MM.1S (cell line): ENCODE measurements around the gene SLC45A3.

Source experiments
- DNase-seq: peaks from one replicate; pipeline ENCODE4 v3.0.0-alpha.2; 2015
- H2AFZ ChIP-seq: fragments of 300-600 bp; sonication (generic); 2 replicates; pipeline ENCODE4 v1.6.0; 2016; ENCODE audit warnings: antibody characterized with exemption, low read length
- H3F3A ChIP-seq: fragments of 300-600 bp; sonication (generic); 2 replicates; pipeline ENCODE4 v1.6.1; 2016; ENCODE audit warnings: mild to moderate bottlenecking, antibody characterized with exemption, low read length, moderate library complexity, mixed read lengths; ENCODE audit not compliant: insufficient read depth
- H3K27ac ChIP-seq: fragments of 300-600 bp; sonication (generic); 2 replicates; pipeline ENCODE4 v1.5.1; 2016; ENCODE audit warnings: mild to moderate bottlenecking, low read length
- H3K27me3 ChIP-seq: fragments of 300-600 bp; sonication (generic); replicated peaks from 2 replicates; pipeline ENCODE4 v1.6.0; 2016; ENCODE audit warnings: low read length; ENCODE audit not compliant: insufficient read depth
- H3K36me3 ChIP-seq: fragments of 300-600 bp; sonication (generic); replicated peaks from 2 replicates; pipeline ENCODE4 v1.6.1; 2016; ENCODE audit warnings: mild to moderate bottlenecking, low read length, mixed read lengths; ENCODE audit not compliant: insufficient read depth
- H3K4me1 ChIP-seq: fragments of 300-600 bp; sonication (generic); 2 replicates; pipeline ENCODE4 v1.6.1; 2016; ENCODE audit warnings: low read length, mixed read lengths
- H3K4me2 ChIP-seq: fragments of 300-600 bp; sonication (generic); 2 replicates; pipeline ENCODE4 v1.6.0; 2016; ENCODE audit warnings: low read depth, low read length
- H3K4me3 ChIP-seq: fragments of 300-600 bp; sonication (generic); 2 replicates; pipeline ENCODE4 v1.5.1; 2016; ENCODE audit warnings: low read length, mixed read lengths
- H3K79me2 ChIP-seq: fragments of 300-600 bp; sonication (generic); 2 replicates; pipeline ENCODE4 v1.6.1; 2016; ENCODE audit warnings: mixed run types, low read length, mixed read lengths
- H3K9ac ChIP-seq: fragments of 300-600 bp; sonication (generic); 2 replicates; pipeline ENCODE4 v1.6.1; 2016; ENCODE audit warnings: low read length, mixed read lengths
- H3K9me2 ChIP-seq: fragments of 300-600 bp; sonication (generic); replicated peaks from 2 replicates; pipeline ENCODE4 v1.6.1; 2016; ENCODE audit warnings: mild to moderate bottlenecking, low read length, mixed read lengths; ENCODE audit not compliant: insufficient read depth
- H3K9me3 ChIP-seq: fragments of 300-600 bp; sonication (generic); replicated peaks from 2 replicates; pipeline ENCODE4 v1.6.1; 2016; ENCODE audit warnings: mild to moderate bottlenecking, low read length, mixed read lengths; ENCODE audit not compliant: insufficient read depth
- H4K20me1 ChIP-seq: fragments of 300-600 bp; sonication (generic); 2 replicates; pipeline ENCODE4 v1.6.1; 2016; ENCODE audit warnings: mild to moderate bottlenecking, low read length, moderate library complexity, mixed read lengths; ENCODE audit not compliant: insufficient read depth
- CTCF ChIP-seq: fragments of 300-600 bp; sonication (generic); IDR thresholded peaks from 2 replicates; pipeline ENCODE4 v1.5.1; 2016; ENCODE audit warnings: antibody characterized with exemption, low read length, mixed read lengths
- EZH2 ChIP-seq: fragments of 300-600 bp; sonication (generic); optimal IDR thresholded peaks from 2 replicates; pipeline ENCODE3; 2017; ENCODE audit warnings: low read depth, mild to moderate bottlenecking, antibody characterized with exemption, low read length, mixed read lengths
- EZH2phosphoT487 ChIP-seq: fragments of 300-600 bp; sonication (generic); IDR thresholded peaks from 2 replicates; pipeline ENCODE4 v1.6.1; 2018; ENCODE audit warnings: antibody characterized with exemption, low read length

The SLC45A3 gene

GRCh38 chr1:205631010-205631767, 49.1 kb downstream of the SLC45A3 start:
- Histone ChIP-seq H3F3A (peaks cover 21% of the 10 kb centered on the region), H3K27ac (peak overlapping the region; percentile 81), H2AFZ (peak overlapping the region; percentile 11; the same call in 1 of the 2 replicates), H3K9ac (peak overlapping the region; percentile 64), H3K4me1 (peaks cover 26% of the 10 kb centered on the region), H3K9me2 (no peaks in the 10 kb centered on the region), H3K4me2 (peak overlapping the region; percentile 81), H3K27me3 (peaks cover 10% of the 10 kb centered on the region), H4K20me1 (peaks cover 18% of the 10 kb centered on the region), H3K79me2 (peaks cover 47% of the 10 kb centered on the region), H3K4me3 (peak overlapping the region; percentile 65), H3K9me3 (no peaks in the 10 kb centered on the region), H3K36me3 (no peaks in the 10 kb centered on the region)
- DNase-seq: peak; percentile 97
- TF ChIP-seq CTCF (no peak), EZH2phosphoT487 (no peak), EZH2 (no peak)

DNA sequence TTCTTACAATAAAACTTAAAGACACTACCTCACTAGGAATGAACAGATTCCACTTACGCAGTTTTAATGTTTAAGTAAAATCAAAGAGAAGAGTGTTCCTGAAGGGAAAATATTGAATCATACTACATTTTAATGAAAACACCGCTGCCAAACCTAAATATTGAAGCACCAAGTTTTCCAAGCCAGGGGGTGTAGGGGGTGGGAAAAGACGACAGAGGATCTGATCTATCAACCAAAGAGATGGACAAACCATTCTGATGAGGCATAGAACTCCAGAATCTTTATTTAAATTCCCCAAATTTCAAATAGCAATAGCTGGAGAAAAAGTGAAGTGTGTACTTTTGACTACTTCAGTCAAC, 49.7 kb downstream of the SLC45A3 start:
- Histone ChIP-seq H3K9me3 (no peaks in the 10 kb centered on the region), H3K4me1 (peaks cover 28% of the 10 kb centered on the region), H4K20me1 (peaks cover 18% of the 10 kb centered on the region), H3K36me3 (no peaks in the 10 kb centered on the region), H3K4me2 (peak overlapping the region; percentile 81), H3K27ac (peak overlapping the region; percentile 81), H3K79me2 (peaks cover 52% of the 10 kb centered on the region), H3K9ac (peak overlapping the region; percentile 64), H3K9me2 (no peaks in the 10 kb centered on the region), H2AFZ (0 out of 2 replicates have a peak overlapping the region, but pooled peaks have one; percentile 11), H3F3A (peaks cover 21% of the 10 kb centered on the region), H3K27me3 (peaks cover 10% of the 10 kb centered on the region), H3K4me3 (peak overlapping the region; percentile 65)
- no peak for DNase-seq
- TF ChIP-seq CTCF: no peak
- TF ChIP-seq EZH2phosphoT487: no peak
- TF ChIP-seq EZH2: no peak

DNA sequence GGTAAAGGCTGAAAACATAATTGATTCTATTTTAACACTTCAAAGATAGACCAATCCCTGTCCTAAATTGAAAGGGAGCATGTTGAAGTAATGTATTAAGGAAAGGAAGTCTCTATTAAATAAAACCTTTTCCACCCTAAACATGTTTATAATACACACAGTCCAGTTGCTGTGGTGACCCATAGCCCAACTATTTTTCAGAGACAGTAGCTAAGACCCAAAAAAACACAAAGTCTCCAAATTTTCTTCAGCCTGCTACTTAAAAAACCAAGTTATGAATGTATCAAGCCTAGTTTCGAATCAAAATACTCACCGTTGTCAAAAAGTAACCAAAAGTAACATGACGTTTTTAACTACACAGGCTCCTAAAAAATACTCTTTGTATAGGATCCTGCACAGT, 50.1 kb downstream of the SLC45A3 start:
- Histone ChIP-seq H3K4me3 (peak overlapping the region; percentile 65), H3K36me3 (no peaks in the 10 kb centered on the region), H3K4me2 (peak overlapping the region; percentile 81), H3K79me2 (peaks cover 55% of the 10 kb centered on the region), H3K27me3 (peaks cover 10% of the 10 kb centered on the region), H3K9ac (peak overlapping the region; percentile 64), H3K9me2 (no peaks in the 10 kb centered on the region), H3F3A (peaks cover 21% of the 10 kb centered on the region), H3K27ac (peak overlapping the region; percentile 81), H3K9me3 (no peaks in the 10 kb centered on the region), H3K4me1 (peaks cover 28% of the 10 kb centered on the region), H4K20me1 (peaks cover 18% of the 10 kb centered on the region), H2AFZ (no peak overlapping the region)
- DNase-seq: no peak
- TF ChIP-seq EZH2phosphoT487 (no peak), EZH2 (no peak), CTCF (no peak)
